ENCODE results near the gene POGLUT3. TPM values are rescaled to one million over a fixed set of nuclear protein-coding genes. Genes with fewer than 3 reads are reported as not detected.

The POGLUT3 gene
- polyA plus RNA-seq, 5 donors: 56.2 to 77.8 (median 68.9) TPM

Other genes starting within 250 kb of the POGLUT3 start
- 1 to 10 TPM in 4 of 5 donors, under 1 TPM in 1; 0.81 to 2.5 (median 1.9) TPM for gene C11orf65, start 30.9 kb downstream of the POGLUT3 start, polyA plus RNA-seq (ENCODE audit: insufficient read depth in 1 of 5, insufficient read length in 5 of 5, low replicate concordance in 1 of 5)
- 10 to 100 TPM in 1 of 5 donors, 1 to 10 TPM in 4; 5.0 to 10.9 (median 8.0) TPM for gene EXPH5, start 95.4 kb upstream of the POGLUT3 start, polyA plus RNA-seq (ENCODE audit: insufficient read depth in 1 of 5, insufficient read length in 5 of 5, low replicate concordance in 1 of 5)
- gene DDX10, start 166.7 kb upstream of the POGLUT3 start, polyA plus RNA-seq (ENCODE audit: insufficient read depth in 1 of 5, insufficient read length in 5 of 5, low replicate concordance in 1 of 5): 10 to 100 TPM; 28.1 to 30.0 (median 29.6) TPM

All from right lung (tissue), 5 donors.